SJSA1 (cell line): Measurements from ENCODE around the gene DCTPP1. TPM values are rescaled to one million over a fixed set of nuclear protein-coding genes. Genes with fewer than 3 reads are reported as not detected.
A peak's percentile ranks its signal among the peaks of the same experiment; 100 is the strongest.
"Not testable (repeated sequence)": the region's sequence is repeated elsewhere in the genome, so short reads cannot be mapped to it uniquely, and the experiment has no call there.

Experiments used
- DNase-seq, 2 experiments: peaks; one replicate each; pipeline ENCODE4 v3.0.0-alpha.2; 2015 to 2020; ENCODE audit warnings: low spot score in 2 of 2, low read depth in 1 of 2
- H3K27ac ChIP-seq: fragments of 250-450 bp; sonication (Bioruptor Pico); 2 replicates; pipeline ENCODE4 v1.5.1; 2020; ENCODE audit warnings: mild to moderate bottlenecking, moderate library complexity
- H3K27me3 ChIP-seq: fragments of 250-450 bp; sonication (Bioruptor Pico); replicated peaks from 2 replicates; pipeline ENCODE4 v1.5.1; 2020; ENCODE audit warnings: mild to moderate bottlenecking, moderate library complexity
- H3K36me3 ChIP-seq: fragments of 250-450 bp; sonication (Bioruptor Pico); 2 replicates; pipeline ENCODE4 v1.5.1; 2020; ENCODE audit warnings: mild to moderate bottlenecking
- H3K4me1 ChIP-seq: fragments of 250-450 bp; sonication (Bioruptor Pico); replicated peaks from 2 replicates; pipeline ENCODE4 v1.6.1; 2021; ENCODE audit warnings: mild to moderate bottlenecking
- H3K4me3 ChIP-seq: fragments of 250-450 bp; sonication (Bioruptor Pico); 2 replicates; pipeline ENCODE4 v1.5.1; 2020; ENCODE audit warnings: mild to moderate bottlenecking
- H3K9me3 ChIP-seq: fragments of 250-450 bp; sonication (Bioruptor Pico); replicated peaks from 2 replicates; pipeline ENCODE4 v1.5.1; 2020; ENCODE audit warnings: mild to moderate bottlenecking
- total RNA-seq: library from RNA; depleted of rRNA; stranded (reverse); fragments of >200 nt; shearing (Covaris generic); gene quantifications from 2 replicates; pipeline ENCODE4 v1.2.3, GENCODE V29; 2014; rRNA removed

DCTPP1 gene
- total RNA-seq = 10.5 and 31.6 TPM in 2 replicates

- peak; percentile 96 to 97 for DNase-seq
- Histone ChIP-seq H3K4me3 (peak within 1 kb of the TSS; percentile 60), H3K36me3 (peaks cover 34% of the 10 kb centered on the region), H3K9me3 (no peaks in the 10 kb centered on the region), H3K27me3 (no peaks in the 10 kb centered on the region), H3K4me1 (peaks cover 16% of the 10 kb centered on the region), H3K27ac (peak within 1 kb of the TSS; percentile 26; the same call in 1 of the 2 replicates)
Measured at GRCh38 chr16:30429678-30430427, at the start of gene DCTPP1. Gene DCTPP1, minus strand, starts transcription at chr16:30430030. Its CDS starts 50 bp downstream, at chr16:30429980.

GRCh38 chr16:30478766-30479478 is 49.1 kb upstream of the DCTPP1 start:
- no peaks in the 10 kb centered on the region for H3K9me3 ChIP-seq
- H3K36me3 ChIP-seq = no peaks in the 10 kb centered on the region
- no peaks in the 10 kb centered on the region; the same call in 1 of the 2 replicates for H3K27me3 ChIP-seq
- DNase-seq = no peak
- H3K4me1 ChIP-seq = no peaks in the 10 kb centered on the region
- no peak overlapping the region for H3K27ac ChIP-seq
- H3K4me3 ChIP-seq = no peak overlapping the region

- not testable (repeated sequence) for DNase-seq, H3K9me3 ChIP-seq, H3K4me3 ChIP-seq, H3K27ac ChIP-seq, H3K4me1 ChIP-seq, H3K27me3 ChIP-seq, H3K36me3 ChIP-seq
Measured at GRCh38 chr16:30477773-30478172, 47.9 kb upstream of the DCTPP1 start.

GRCh38 chr16:30476991-30477390 is 47.2 kb upstream of the DCTPP1 start:
- DNase-seq = no peak
- no peak overlapping the region for H3K4me3 ChIP-seq
- no peaks in the 10 kb centered on the region; the same call in 1 of the 2 replicates for H3K27me3 ChIP-seq
- H3K36me3 ChIP-seq = no peaks in the 10 kb centered on the region
- H3K27ac ChIP-seq = no peak overlapping the region
- H3K4me1 ChIP-seq = no peaks in the 10 kb centered on the region
- H3K9me3 ChIP-seq = no peaks in the 10 kb centered on the region

GRCh38 chr16:30474684-30475083 is 44.9 kb upstream of the DCTPP1 start:
- Histone ChIP-seq H3K36me3 (no peaks in the 10 kb centered on the region), H3K9me3 (no peaks in the 10 kb centered on the region), H3K27ac (no peak overlapping the region), H3K27me3 (no peaks in the 10 kb centered on the region; the same call in 1 of the 2 replicates), H3K4me3 (no peak overlapping the region), H3K4me1 (no peaks in the 10 kb centered on the region)
- DNase-seq = no peak

GRCh38 chr16:30474074-30474452 is 44.2 kb upstream of the DCTPP1 start:
- Histone ChIP-seq H3K4me1 (no peaks in the 10 kb centered on the region), H3K4me3 (no peak overlapping the region), H3K36me3 (no peaks in the 10 kb centered on the region), H3K27ac (no peak overlapping the region), H3K9me3 (no peaks in the 10 kb centered on the region), H3K27me3 (no peaks in the 10 kb centered on the region; the same call in 1 of the 2 replicates)
- no peak for DNase-seq

- Histone ChIP-seq H3K4me3 (no peak overlapping the region), H3K4me1 (no peaks in the 10 kb centered on the region), H3K36me3 (no peaks in the 10 kb centered on the region), H3K27ac (no peak overlapping the region), H3K27me3 (no peaks in the 10 kb centered on the region; the same call in 1 of the 2 replicates), H3K9me3 (no peaks in the 10 kb centered on the region)
- DNase-seq = no peak
Measured at GRCh38 chr16:30473231-30474073, 43.6 kb upstream of the DCTPP1 start.

- Histone ChIP-seq H3K4me3 (no peak within 1 kb of the TSS), H3K27me3 (no peaks in the 10 kb centered on the region; the same call in 1 of the 2 replicates), H3K9me3 (no peaks in the 10 kb centered on the region), H3K4me1 (no peaks in the 10 kb centered on the region), H3K27ac (no peak within 1 kb of the TSS), H3K36me3 (no peaks in the 10 kb centered on the region)
- no peak for DNase-seq
Measured at GRCh38 chr16:30472328-30472942, 42.6 kb upstream of the DCTPP1 start, which contains the start of gene ITGAL. Gene ITGAL, plus strand, starts transcription at chr16:30472742. Its CDS starts 96 bp downstream, at chr16:30472838.

- DNase-seq = no peak
- no peaks in the 10 kb centered on the region for H3K27me3 ChIP-seq
- no peak overlapping the region for H3K27ac ChIP-seq
- no peaks in the 10 kb centered on the region for H3K4me1 ChIP-seq
- no peak overlapping the region for H3K4me3 ChIP-seq
- no peaks in the 10 kb centered on the region for H3K36me3 ChIP-seq
- H3K9me3 ChIP-seq = no peaks in the 10 kb centered on the region
Measured at GRCh38 chr16:30470632-30470995, 40.8 kb upstream of the DCTPP1 start.

GRCh38 chr16:30470170-30470512 is 40.3 kb upstream of the DCTPP1 start:
- no peaks in the 10 kb centered on the region for H3K27me3 ChIP-seq
- DNase-seq = no peak
- H3K4me3 ChIP-seq = no peak overlapping the region
- H3K36me3 ChIP-seq = no peaks in the 10 kb centered on the region
- H3K27ac ChIP-seq = no peak overlapping the region
- no peaks in the 10 kb centered on the region for H3K4me1 ChIP-seq
- H3K9me3 ChIP-seq = no peaks in the 10 kb centered on the region

GRCh38 chr16:30464078-30464477 is 34.2 kb upstream of the DCTPP1 start:
- no peak overlapping the region for H3K4me3 ChIP-seq
- DNase-seq = no peak
- no peaks in the 10 kb centered on the region for H3K27me3 ChIP-seq
- H3K4me1 ChIP-seq = no peaks in the 10 kb centered on the region
- no peak overlapping the region for H3K27ac ChIP-seq
- H3K9me3 ChIP-seq = no peaks in the 10 kb centered on the region
- no peaks in the 10 kb centered on the region for H3K36me3 ChIP-seq

- H3K36me3 ChIP-seq, DNase-seq, H3K4me3 ChIP-seq, H3K27me3 ChIP-seq, H3K4me1 ChIP-seq, H3K27ac ChIP-seq, H3K9me3 ChIP-seq: not testable (repeated sequence)
Measured at GRCh38 chr16:30461426-30461825, 31.6 kb upstream of the DCTPP1 start.

GRCh38 chr16:30459456-30459855 is 29.6 kb upstream of the DCTPP1 start:
- no peaks in the 10 kb centered on the region for H3K4me1 ChIP-seq
- H3K9me3 ChIP-seq = no peaks in the 10 kb centered on the region
- H3K36me3 ChIP-seq = no peaks in the 10 kb centered on the region
- H3K27me3 ChIP-seq = no peaks in the 10 kb centered on the region
- H3K4me3 ChIP-seq = no peak overlapping the region
- no peak for DNase-seq
- H3K27ac ChIP-seq = no peak overlapping the region
